CD14-positive monocyte (primary cell): ENCODE measurements around the gene C1QTNF1. TPM values are rescaled to one million over a fixed set of nuclear protein-coding genes. Genes with fewer than 3 reads are reported as not detected.

Experiments used
- DNase-seq, 3 donors: peaks; one replicate each; pipeline ENCODE4 v3.0.0-alpha.2; 2011 to 2022
- H2AFZ ChIP-seq: 2 replicates; pipeline ENCODE4 v1.6.0; 2012; ENCODE audit warnings: mild to moderate bottlenecking, low read depth, low read length, inconsistent platforms; ENCODE audit not compliant: insufficient read depth, poor library complexity, severe bottlenecking
- H3K27ac ChIP-seq, 2 donors: 1 replicate in 1 of 2; 2 replicates in 1 of 2; pipeline ENCODE4 v1.5.1; 2012 to 2013; ENCODE audit warnings: low read length in 2 of 2, control low read depth in 1 of 2, inconsistent platforms in 1 of 2, low read depth in 1 of 2, mild to moderate bottlenecking in 1 of 2
- H3K27me3 ChIP-seq, 2 donors: one replicate each; pipeline versions ENCODE4 v1.6.0 to v1.6.1; 2011 to 2013; ENCODE audit warnings: low read length in 2 of 2; ENCODE audit not compliant: control insufficient read depth in 2 of 2, insufficient read depth in 2 of 2
- H3K36me3 ChIP-seq, 2 donors: replicated peaks in 1 of 2; 1 replicate in 1 of 2; 2 replicates in 1 of 2; pipeline versions ENCODE4 v1.5.1 to v1.6.1; 2012 to 2013; ENCODE audit warnings: low read length in 2 of 2, control low read depth in 1 of 2, inconsistent platforms in 1 of 2, mild to moderate bottlenecking in 1 of 2; ENCODE audit not compliant: insufficient read depth in 2 of 2, control insufficient read depth in 1 of 2
- H3K4me1 ChIP-seq, 2 donors: 1 replicate in 1 of 2; 2 replicates in 1 of 2; pipeline versions ENCODE4 v1.5.1 to v1.6.1; 2012 to 2013; ENCODE audit warnings: low read length in 2 of 2, control low read depth in 1 of 2, inconsistent platforms in 1 of 2, mild to moderate bottlenecking in 1 of 2, moderate library complexity in 1 of 2; ENCODE audit not compliant: insufficient read depth in 2 of 2, control insufficient read depth in 1 of 2
- H3K4me2 ChIP-seq: replicated peaks from 2 replicates; pipeline ENCODE3; 2012; ENCODE audit warnings: low read length, moderate library complexity, mild to moderate bottlenecking; ENCODE audit not compliant: poor library complexity, severe bottlenecking; ENCODE audit errors: extremely low read depth
- H3K4me3 ChIP-seq, 3 experiments: fragments of 200-600 bp in 1 of 3; sonication (generic) in 1 of 3; replicated peaks in 1 of 3; 1 replicate in 2 of 3; 2 replicates in 1 of 3; pipeline ENCODE4 v1.5.1; 2011 to 2013; ENCODE audit warnings: low read length in 3 of 3, mild to moderate bottlenecking in 3 of 3, control low read depth in 2 of 3, low read depth in 2 of 3, inconsistent platforms in 1 of 3, moderate library complexity in 1 of 3
- H3K79me2 ChIP-seq: 2 replicates; pipeline ENCODE4 v1.6.0; 2012; ENCODE audit warnings: mild to moderate bottlenecking, control low read depth, inconsistent platforms, low read length, moderate library complexity; ENCODE audit not compliant: insufficient read depth
- H3K9ac ChIP-seq: 2 replicates; pipeline ENCODE4 v1.6.0; 2017; ENCODE audit warnings: low read length, mild to moderate bottlenecking; ENCODE audit not compliant: insufficient read depth, poor library complexity, severe bottlenecking
- H3K9me3 ChIP-seq, 2 donors: replicated peaks in 1 of 2; 1 replicate in 1 of 2; 2 replicates in 1 of 2; pipeline versions ENCODE4 v1.5.1 to v1.6.1; 2012 to 2013; ENCODE audit warnings: low read length in 2 of 2, control low read depth in 1 of 2; ENCODE audit not compliant: control insufficient read depth in 1 of 2, insufficient read depth in 1 of 2
- H4K20me1 ChIP-seq: 2 replicates; pipeline ENCODE4 v1.6.0; 2012; ENCODE audit warnings: mild to moderate bottlenecking, low read length, control low read depth, moderate library complexity; ENCODE audit not compliant: insufficient read depth
- H3K27ac Mint-ChIP-seq, 7 donors: one replicate each; pipeline ENCODE4 v1.8.0; 2020; ENCODE audit warnings: mild to moderate bottlenecking in 7 of 7, mixed read lengths in 7 of 7, moderate library complexity in 6 of 7, inconsistent platforms in 2 of 7
- H3K27me3 Mint-ChIP-seq, 3 donors: one replicate each; pipeline ENCODE4 v1.8.0; 2021 to 2022; ENCODE audit warnings: low read depth in 3 of 3, mild to moderate bottlenecking in 3 of 3, mixed read lengths in 3 of 3, moderate library complexity in 3 of 3, inconsistent platforms in 1 of 3
- H3K36me3 Mint-ChIP-seq, 2 donors: one replicate each; pipeline ENCODE4 v1.8.0; 2020; ENCODE audit warnings: mixed read lengths in 2 of 2, inconsistent platforms in 1 of 2, mild to moderate bottlenecking in 1 of 2
- H3K4me1 Mint-ChIP-seq: one replicate; pipeline ENCODE4 v1.8.0; 2020; ENCODE audit warnings: mild to moderate bottlenecking, mixed read lengths
- H3K4me3 Mint-ChIP-seq, 2 donors: one replicate each; pipeline ENCODE4 v1.8.0; 2020; ENCODE audit warnings: mild to moderate bottlenecking in 2 of 2, mixed read lengths in 2 of 2, moderate library complexity in 1 of 2
- H3K9me3 Mint-ChIP-seq, 7 donors: one replicate each; pipeline ENCODE4 v1.8.0; 2020 to 2022; ENCODE audit warnings: mixed read lengths in 7 of 7, mild to moderate bottlenecking in 6 of 7, moderate library complexity in 6 of 7, inconsistent platforms in 2 of 7
- CTCF ChIP-seq: fragments of 200-600 bp; IDR thresholded peaks from one replicate; pipeline ENCODE4 v1.8.0; 2022; ENCODE audit warnings: antibody characterized with exemption, mild to moderate bottlenecking
- WGBS: methylation state at CpG from one replicate; pipeline ENCODE4 v1.1.5; 2013; ENCODE audit warnings: missing lambda C conversion rate; ENCODE audit not compliant: insufficient coverage; 5-methylcytosine and 5-hydroxymethylcytosine counted together
- intact Hi-C, 2 donors: fragments of 100-400 bp; cut with micrococcal nuclease; formaldehyde crosslinking; loops; one replicate each; pipeline versions ENCODE4 v1.15.0 to v1.15.1; 2023
- polyA plus RNA-seq, 3 donors: library from polyadenylated mRNA; depleted of rRNA in 1 of 3; unstranded in 2 of 3; stranded (reverse) in 1 of 3; fragments of 300-500 nt in 2 of 3; fragments of >200 nt in 1 of 3; fragmentation: Illumina TruSeq in 2 of 3; gene quantifications; 1 replicate in 2 of 3; 2 replicates in 1 of 3; pipeline ENCODE4 v1.2.3, GENCODE V29; 2012 to 2021

C1QTNF1 gene
- polyA plus RNA-seq, 3 donors: not detected

- Histone ChIP-seq H3K4me3 (no peak overlapping the region), H3K9me3 (no peaks in the 10 kb centered on the region), H3K4me1 (no peaks in the 10 kb centered on the region), H3K79me2 (no peaks in the 10 kb centered on the region), H3K27me3 (peaks cover 0 to 42% of the 10 kb centered on the region in 2 donors), H3K27ac (no peak overlapping the region), H2AFZ (no peak overlapping the region), H4K20me1 (no peaks in the 10 kb centered on the region), H3K36me3 (no peaks in the 10 kb centered on the region), H3K4me2 (no peak overlapping the region), H3K9ac (no peak overlapping the region)
- peaks cover 27 to 64% (median 37%) of the 10 kb centered on the region in 3 donors for H3K27me3 Mint-ChIP-seq
- H3K27ac Mint-ChIP-seq: no peak overlapping the region
- intact Hi-C loops: no loop called here
- TF ChIP-seq CTCF: no peak
- no peaks in the 10 kb centered on the region for H3K36me3 Mint-ChIP-seq
- DNase-seq: no peak
- H3K4me1 Mint-ChIP-seq: no peaks in the 10 kb centered on the region
- H3K4me3 Mint-ChIP-seq: peak overlapping the region in 1 of 2 donors; percentile 81
- H3K9me3 Mint-ChIP-seq: peaks cover 0 to 9% (median 0%) of the 10 kb centered on the region in 7 donors
- WGBS: 30% methylated on average over 11 of the region's 52 CpGs
Measured at GRCh38 chr17:79097226-79098055, 73.5 kb downstream of the C1QTNF1 start.

- H3K9ac ChIP-seq: no peak overlapping the region
- Mint-ChIP-seq H3K4me3 (peak overlapping the region in 1 of 2 donors; percentile 81), H3K36me3 (no peaks in the 10 kb centered on the region), H3K9me3 (peaks cover 0 to 9% (median 0%) of the 10 kb centered on the region in 7 donors), H3K27ac (no peak overlapping the region), H3K27me3 (peaks cover 26 to 67% (median 39%) of the 10 kb centered on the region in 3 donors), H3K4me1 (no peaks in the 10 kb centered on the region)
- H3K27ac ChIP-seq: no peak overlapping the region
- H3K4me2 ChIP-seq: no peak overlapping the region
- no peaks in the 10 kb centered on the region for H3K4me1 ChIP-seq
- no peaks in the 10 kb centered on the region for H4K20me1 ChIP-seq
- no peaks in the 10 kb centered on the region for H3K9me3 ChIP-seq
- no peak overlapping the region for H2AFZ ChIP-seq
- no peak for TF ChIP-seq CTCF
- 53% methylated on average over 6 of the region's 16 CpGs for WGBS
- H3K27me3 ChIP-seq: peaks cover 0 to 49% of the 10 kb centered on the region in 2 donors
- DNase-seq: no peak
- no peaks in the 10 kb centered on the region for H3K36me3 ChIP-seq
- no peaks in the 10 kb centered on the region for H3K79me2 ChIP-seq
- intact Hi-C loops: no loop called here
- H3K4me3 ChIP-seq: no peak overlapping the region
Measured at GRCh38 chr17:79098282-79098867, 74.4 kb downstream of the C1QTNF1 start.

Other genes starting within 250 kb of the C1QTNF1 start
- gene CYTH1, start 241.9 kb upstream of the C1QTNF1 start, polyA plus RNA-seq: 100 to 1,000 TPM in 1 of 3 donors, 10 to 100 TPM in 2; 68.6 to 211 (median 80.9) TPM
- 10 to 100 TPM in 1 of 3 donors, 1 to 10 TPM in 2; 4.4 to 30.0 (median 6.1) TPM for gene USP36, start 183.4 kb upstream of the C1QTNF1 start, polyA plus RNA-seq
- under 1 TPM in 2 of 3 donors, not detected in 1; 0.38 to 0.81 TPM for gene CEP295NL, start 121.0 kb upstream of the C1QTNF1 start, polyA plus RNA-seq
- gene TIMP2, start 98.8 kb upstream of the C1QTNF1 start, polyA plus RNA-seq: 100 to 1,000 TPM in 1 of 3 donors, 1 to 10 TPM in 2; 4.5 to 101 (median 6.4) TPM
- 10 to 100 TPM; 11.4 to 12.0 (median 11.7) TPM for gene LGALS3BP, start 44.2 kb upstream of the C1QTNF1 start, polyA plus RNA-seq
- gene CANT1, start 14.4 kb upstream of the C1QTNF1 start, polyA plus RNA-seq: 10 to 100 TPM; 10.6 to 16.6 (median 14.3) TPM
- 100 to 1,000 TPM in 1 of 3 donors, 1 to 10 TPM in 2; 2.6 to 150 (median 3.0) TPM for gene ENGASE, start 50.7 kb downstream of the C1QTNF1 start, polyA plus RNA-seq